SK-N-MC (cell line): ENCODE measurements around the gene APEX1.
"Not testable (repeated sequence)": the region's sequence is repeated elsewhere in the genome, so short reads cannot be mapped to it uniquely, and the experiment has no call there.

Experiments used
- DNase-seq: peaks from one replicate; pipeline ENCODE4 v3.0.0-alpha.2; 2011; ENCODE audit warnings: low read depth, low spot score
- H3K27ac ChIP-seq: fragments of 200-600 bp; sonication (generic); 2 replicates; pipeline ENCODE4 v1.5.1; 2016; ENCODE audit warnings: mixed run types
- H3K36me3 ChIP-seq: fragments of 200-600 bp; sonication (generic); 2 replicates; pipeline ENCODE4 v1.6.1; 2017; ENCODE audit warnings: antibody characterized with exemption, low read length, mixed read lengths; ENCODE audit not compliant: insufficient read depth
- H3K4me3 ChIP-seq: fragments of 200-600 bp; sonication (generic); 2 replicates; pipeline ENCODE4 v1.5.1; 2016
- H3K9ac ChIP-seq: fragments of 200-600 bp; sonication (generic); 2 replicates; pipeline ENCODE4 v1.8.0; 2017; ENCODE audit warnings: mixed run types, mixed read lengths; ENCODE audit not compliant: insufficient read length
- H3K9me3 ChIP-seq: fragments of 200-600 bp; sonication (generic); 2 replicates; pipeline ENCODE4 v1.6.1; 2017; ENCODE audit warnings: low read depth, mild to moderate bottlenecking, antibody characterized with exemption, low read length, moderate library complexity, mixed read lengths
- EZH2 ChIP-seq: fragments of 200-600 bp; sonication (generic); IDR thresholded peaks from one replicate; pipeline ENCODE4 v1.6.1; 2017; ENCODE audit warnings: antibody characterized with exemption
- FOXP2 ChIP-seq: optimal IDR thresholded peaks from 2 replicates; pipeline ENCODE3; 2011; ENCODE audit warnings: mild to moderate bottlenecking, moderate library complexity; ENCODE audit not compliant: insufficient read depth; ENCODE audit errors: extremely low read length, control extremely low read depth
- POLR2AphosphoS5 ChIP-seq: IDR thresholded peaks from 2 replicates; pipeline ENCODE4 v1.6.1; 2012; ENCODE audit warnings: mild to moderate bottlenecking, low read depth, low read length, borderline replicate concordance

The APEX1 gene

GRCh38 chr14:20490563-20490962, 35.5 kb downstream of the APEX1 start:
- TF ChIP-seq POLR2AphosphoS5 (no peak), EZH2 (no peak), FOXP2 (no peak)
- Histone ChIP-seq H3K9ac (no peak overlapping the region), H3K27ac (no peak overlapping the region), H3K9me3 (no peaks in the 10 kb centered on the region), H3K4me3 (no peak overlapping the region), H3K36me3 (no peaks in the 10 kb centered on the region)
- no peak for DNase-seq

- Histone ChIP-seq H3K4me3 (no peak overlapping the region), H3K9ac (no peak overlapping the region), H3K36me3 (no peaks in the 10 kb centered on the region), H3K9me3 (no peaks in the 10 kb centered on the region), H3K27ac (no peak overlapping the region)
- no peak for TF ChIP-seq EZH2
- TF ChIP-seq POLR2AphosphoS5, result no peak
- no peak for DNase-seq
These were observed 37.5 kb downstream of the APEX1 start for GRCh38 chr14:20492486-20492885.

GRCh38 chr14:20493634-20494033, 38.6 kb downstream of the APEX1 start:
- no peaks in the 10 kb centered on the region for H3K36me3 ChIP-seq
- H3K9ac ChIP-seq, result no peak overlapping the region
- H3K4me3 ChIP-seq, result no peak overlapping the region
- no peak overlapping the region for H3K27ac ChIP-seq
- no peak for TF ChIP-seq POLR2AphosphoS5
- TF ChIP-seq EZH2, result no peak
- no peak for TF ChIP-seq FOXP2
- H3K9me3 ChIP-seq, result no peaks in the 10 kb centered on the region
- no peak for DNase-seq

GRCh38 chr14:20494935-20495766, 40.1 kb downstream of the APEX1 start:
- Histone ChIP-seq H3K9ac (no peak overlapping the region), H3K36me3 (no peaks in the 10 kb centered on the region), H3K4me3 (no peak overlapping the region), H3K9me3 (no peaks in the 10 kb centered on the region), H3K27ac (no peak overlapping the region)
- TF ChIP-seq POLR2AphosphoS5, result no peak
- no peak for TF ChIP-seq EZH2
- TF ChIP-seq FOXP2, result no peak
- DNase-seq, result no peak

GRCh38 chr14:20498622-20499021, 43.6 kb downstream of the APEX1 start:
- no peak overlapping the region for H3K9ac ChIP-seq

GRCh38 chr14:20499108-20499507, 44.1 kb downstream of the APEX1 start:
- no peak overlapping the region for H3K4me3 ChIP-seq
- no peaks in the 10 kb centered on the region for H3K36me3 ChIP-seq
- DNase-seq, result no peak
- H3K27ac ChIP-seq, result no peak overlapping the region
- no peak overlapping the region for H3K9ac ChIP-seq
- no peaks in the 10 kb centered on the region for H3K9me3 ChIP-seq
- no peak for TF ChIP-seq FOXP2
- TF ChIP-seq POLR2AphosphoS5, result no peak
- TF ChIP-seq EZH2, result no peak

More at GRCh38 chr14:20498622-20499021, 43.6 kb downstream of the APEX1 start:
- no peaks in the 10 kb centered on the region for H3K9me3 ChIP-seq
- DNase-seq, result no peak
- no peak overlapping the region for H3K4me3 ChIP-seq
- TF ChIP-seq FOXP2 (no peak), EZH2 (no peak), POLR2AphosphoS5 (no peak)
- H3K36me3 ChIP-seq, result no peaks in the 10 kb centered on the region
- H3K27ac ChIP-seq, result no peak overlapping the region

GRCh38 chr14:20499881-20500280, 44.9 kb downstream of the APEX1 start:
- Histone ChIP-seq H3K9me3 (no peaks in the 10 kb centered on the region), H3K36me3 (no peaks in the 10 kb centered on the region), H3K27ac (no peak overlapping the region), H3K9ac (no peak overlapping the region), H3K4me3 (no peak overlapping the region)
- TF ChIP-seq EZH2, result no peak
- TF ChIP-seq FOXP2, result no peak
- no peak for TF ChIP-seq POLR2AphosphoS5
- DNase-seq, result no peak

GRCh38 chr14:20501346-20501745, 46.3 kb downstream of the APEX1 start:
- Histone ChIP-seq H3K4me3 (no peak overlapping the region), H3K9me3 (no peaks in the 10 kb centered on the region), H3K27ac (no peak overlapping the region), H3K36me3 (no peaks in the 10 kb centered on the region), H3K9ac (no peak overlapping the region)
- no peak for DNase-seq
- TF ChIP-seq EZH2 (no peak), POLR2AphosphoS5 (no peak), FOXP2 (no peak)

- Histone ChIP-seq H3K9me3 (no peaks in the 10 kb centered on the region), H3K27ac (no peak overlapping the region), H3K36me3 (no peaks in the 10 kb centered on the region), H3K9ac (no peak overlapping the region), H3K4me3 (no peak overlapping the region)
- DNase-seq, result no peak
- TF ChIP-seq POLR2AphosphoS5, result no peak
- no peak for TF ChIP-seq FOXP2
- no peak for TF ChIP-seq EZH2
These were observed 48.9 kb downstream of the APEX1 start for GRCh38 chr14:20503898-20504297.

GRCh38 chr14:20506276-20506675, 51.2 kb downstream of the APEX1 start:
- not testable (repeated sequence) for H3K4me3 ChIP-seq, H3K27ac ChIP-seq, H3K36me3 ChIP-seq, H3K9me3 ChIP-seq, H3K9ac ChIP-seq, DNase-seq

GRCh38 chr14:20506752-20507151, 51.7 kb downstream of the APEX1 start:
- DNase-seq, H3K9me3 ChIP-seq, H3K27ac ChIP-seq: not testable (repeated sequence)

More at GRCh38 chr14:20506752-20507151, 51.7 kb downstream of the APEX1 start:
- H3K36me3 ChIP-seq, H3K4me3 ChIP-seq, H3K9ac ChIP-seq: not testable (repeated sequence)
